Spleen (tissue), 7 donors: Measurements from ENCODE around the gene C3orf52.

Experiments
- CTCF ChIP-seq, 11 experiments: fragments of 200-600 bp in 7 of 11; fragments of 450-650 bp in 4 of 11; sonication (generic) in 4 of 11; IDR thresholded peaks in 8 of 11; conservative IDR thresholded peaks in 3 of 11; 1 replicate in 7 of 11; 2 replicates in 4 of 11; pipeline versions ENCODE4 v1.4.0 to v1.8.0; 2016 to 2021; ENCODE audit warnings: antibody characterized with exemption in 11 of 11, inconsistent platforms in 4 of 11, mild to moderate bottlenecking in 1 of 11
- POLR2A ChIP-seq, 3 donors: fragments of 450-650 bp; IDR thresholded peaks; one replicate each; pipeline ENCODE4 v1.5.1; 2017; ENCODE audit warnings: antibody characterized with exemption in 3 of 3, mild to moderate bottlenecking in 1 of 3
- POLR2AphosphoS5 ChIP-seq, 3 donors: sonication (generic); formaldehyde crosslinking; IDR thresholded peaks; one replicate each; pipeline ENCODE4 v1.5.1; 2017; ENCODE audit warnings: antibody characterized with exemption in 3 of 3
- donor health status: DM: no; HTN: no; CAD: no; lungs with moderate emphysema.
- donor health status: DM: no; HTN: no; CAD: no.
- donor health status: DM: no; HTN: no; CAD: no.

GRCh38 chr3:112132975-112133448, 46.8 kb downstream of the C3orf52 start, which contains the start of gene GCSAM:
- TF ChIP-seq POLR2AphosphoS5 (IDR thresholded peaks at IDR 0.05): peak in 2 of 3 donors; percentile 71 to 85
- no peak for TF ChIP-seq CTCF (IDR thresholded peaks at IDR 0.05 in 8 of 11, conservative IDR thresholded peaks at IDR 0.05 in 3 of 11)
- no peak for TF ChIP-seq POLR2A (IDR thresholded peaks at IDR 0.05)
